ENCODE results near the gene RANBP1.
"Not testable (repeated sequence)": the region's sequence is repeated elsewhere in the genome, so short reads cannot be mapped to it uniquely, and the experiment has no call there.

Gene RANBP1

DNA sequence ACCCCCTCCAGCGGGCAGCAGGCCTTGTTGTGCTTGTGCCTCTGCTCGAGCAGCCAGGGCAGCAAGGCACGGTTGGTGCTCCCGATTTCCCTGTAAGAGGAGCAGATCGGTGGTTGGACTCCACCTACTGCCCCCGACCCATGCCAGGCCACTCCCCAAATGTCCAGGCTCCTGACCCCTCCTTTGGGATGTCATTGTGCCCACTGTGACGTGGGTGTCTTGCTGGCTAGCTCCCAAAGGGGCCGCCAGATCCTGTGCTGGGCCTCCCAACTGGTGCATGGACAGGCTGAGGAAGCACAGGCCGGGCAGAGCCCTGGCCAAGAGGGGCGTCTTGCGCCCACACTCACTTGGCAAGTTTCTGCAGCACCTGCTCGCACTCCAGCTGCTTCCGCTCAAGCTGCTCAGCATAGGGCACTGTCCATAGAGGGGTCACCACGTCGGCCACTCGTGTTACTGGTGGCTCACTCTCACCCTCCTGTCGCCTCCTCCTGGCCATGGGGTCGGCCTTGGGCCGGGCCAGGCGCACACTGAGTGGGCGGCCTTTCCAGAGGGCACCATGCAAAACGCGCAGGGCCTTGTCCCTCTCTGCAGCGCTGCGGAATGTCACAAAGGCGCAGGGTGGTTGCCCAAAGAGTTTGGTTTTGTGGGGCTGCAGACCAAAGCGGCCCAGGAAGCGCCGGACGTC is at the start of gene RANBP1:
Gene RANBP1 (plus strand): TSS at position 414 of the 685 bp plus-strand sequence. CDS start 81 bp downstream, at position 495.
- TF ChIP-seq ZNF384 (IDR thresholded peaks at IDR 0.05) (no peak), LEF1 (IDR thresholded peaks at IDR 0.05; ENCODE audit: borderline replicate concordance) (no peak), BHLHE40 (IDR thresholded peaks at IDR 0.05; ENCODE audit: borderline replicate concordance) (no peak), NFRKB (IDR thresholded peaks at IDR 0.05) (no peak), ELF4 (IDR thresholded peaks at IDR 0.05) (no peak), SP1 (IDR thresholded peaks at IDR 0.05) (no peak), FOXK2 (IDR thresholded peaks at IDR 0.05) (no peak), HDGF (IDR thresholded peaks at IDR 0.05; ENCODE audit: borderline replicate concordance) (no peak), ARNT (IDR thresholded peaks at IDR 0.05) (no peak)
- TF ChIP-seq, protein P1, sequence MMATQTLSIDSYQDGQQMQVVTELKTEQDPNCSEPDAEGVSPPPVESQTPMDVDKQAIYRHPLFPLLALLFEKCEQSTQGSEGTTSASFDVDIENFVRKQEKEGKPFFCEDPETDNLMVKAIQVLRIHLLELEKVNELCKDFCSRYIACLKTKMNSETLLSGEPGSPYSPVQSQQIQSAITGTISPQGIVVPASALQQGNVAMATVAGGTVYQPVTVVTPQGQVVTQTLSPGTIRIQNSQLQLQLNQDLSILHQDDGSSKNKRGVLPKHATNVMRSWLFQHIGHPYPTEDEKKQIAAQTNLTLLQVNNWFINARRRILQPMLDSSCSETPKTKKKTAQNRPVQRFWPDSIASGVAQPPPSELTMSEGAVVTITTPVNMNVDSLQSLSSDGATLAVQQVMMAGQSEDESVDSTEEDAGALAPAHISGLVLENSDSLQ (IDR thresholded peaks at IDR 0.05), result no peak
- ChIA-PET CTCF (interaction anchor here (0.6 kb wide), 1 partner anchor 21 kb away, joined by 3 read pairs; no protein-coding TSS in a partner anchor), POLR2A (interaction anchor here (0.6 to 3.1 kb wide), 7 partner anchors 8 to 204 kb away, joined by 3 to 22 read pairs (median 6); partner anchors contain the start of genes DGCR6L and DGCR8)
- DNase-seq (ENCODE audit: extremely low spot score), result no peak

DNA sequence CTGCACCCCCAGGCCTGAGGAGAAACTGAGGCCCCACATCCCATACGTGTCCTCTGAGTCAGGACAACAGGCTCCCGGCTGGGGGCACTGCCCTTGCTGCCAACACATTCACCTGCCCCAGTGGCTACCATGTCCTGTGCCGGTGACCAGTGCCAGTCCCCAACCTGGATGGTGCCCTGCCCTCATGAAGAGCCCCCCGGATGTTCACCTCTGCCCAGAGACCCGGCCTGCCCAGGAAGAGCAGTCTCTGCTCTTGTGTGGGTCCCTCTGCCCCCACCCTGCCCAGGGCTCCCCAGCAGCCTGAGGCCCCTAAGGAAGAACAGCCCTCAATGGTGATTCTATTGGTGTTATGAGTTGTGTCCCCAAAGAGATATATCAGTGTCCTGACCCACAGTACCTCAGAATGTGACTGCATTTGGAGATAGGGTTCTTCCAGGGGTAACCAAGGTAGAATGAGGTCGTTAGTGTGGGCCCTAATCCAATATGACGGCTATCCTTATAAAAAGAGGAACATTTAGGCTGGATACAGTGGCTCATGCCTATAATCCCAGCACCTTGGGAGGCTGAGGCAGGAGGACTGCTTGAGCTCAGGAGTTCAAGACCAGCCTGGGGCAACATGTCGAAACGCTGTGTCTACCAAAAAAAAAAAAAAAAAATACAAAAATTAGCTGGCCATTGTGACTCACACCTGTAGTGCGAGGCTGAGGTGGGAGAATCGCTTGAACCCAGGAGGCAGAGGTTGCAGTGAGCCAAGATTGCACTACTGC is 49.1 kb upstream of the RANBP1 start:
- ChIA-PET CTCF (interaction anchor here (0.6 kb wide), 1 partner anchor 25 kb away, joined by 6 read pairs; no protein-coding TSS in a partner anchor), POLR2A (interaction anchor here (4.4 kb wide), 1 partner anchor 12 kb away, joined by 22 read pairs; the partner anchor contains the start of gene DGCR8)
- no peak for DNase-seq (ENCODE audit: extremely low spot score)
- TF ChIP-seq LEF1 (IDR thresholded peaks at IDR 0.05; ENCODE audit: borderline replicate concordance), result no peak

DNA sequence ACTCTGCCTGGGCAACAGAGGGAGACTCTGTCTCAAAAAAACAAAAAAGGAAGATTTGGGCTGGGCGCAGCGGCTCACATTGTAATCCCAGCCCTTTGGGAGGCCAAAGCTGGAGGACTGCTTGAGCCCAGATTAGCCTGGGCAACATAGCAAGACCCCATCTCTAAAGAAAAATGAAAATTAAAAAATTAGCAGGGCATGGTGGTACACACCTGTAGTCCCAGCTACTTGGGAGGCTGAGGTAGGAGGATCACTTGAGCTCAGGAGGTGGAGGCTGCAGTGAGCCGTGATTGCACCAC is 48.6 kb upstream of the RANBP1 start:
- CTCF ChIA-PET; DNase-seq (ENCODE audit: extremely low spot score): not testable (repeated sequence)
- POLR2A ChIA-PET, result interaction anchor here (4.4 kb wide), 1 partner anchor 12 kb away, joined by 22 read pairs; the partner anchor contains the start of gene DGCR8

DNA sequence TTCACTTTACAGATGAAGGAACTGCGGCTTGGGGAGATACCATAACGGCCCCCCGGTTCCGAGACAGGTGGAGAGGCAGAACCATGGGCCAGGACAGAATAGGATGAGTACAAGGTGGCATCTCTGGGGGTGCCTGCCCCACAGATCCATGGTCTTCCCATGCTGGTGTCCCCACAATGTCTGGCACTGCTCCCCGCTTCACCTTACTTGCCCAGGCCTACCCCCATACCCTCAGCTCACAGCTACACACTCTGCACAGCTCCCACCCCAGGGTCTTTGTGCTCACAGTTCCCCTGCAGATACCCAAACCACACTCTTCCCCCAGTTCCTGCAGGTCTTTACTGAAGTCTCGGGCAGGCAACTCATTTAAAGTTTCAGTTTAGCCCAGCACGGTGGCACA is 47.3 kb upstream of the RANBP1 start:
- CTCF ChIA-PET, result interaction anchor here (0.7 kb wide), 1 partner anchor 307 kb away, joined by 3 read pairs; no protein-coding TSS in a partner anchor
- TF ChIP-seq LEF1 (IDR thresholded peaks at IDR 0.05; ENCODE audit: borderline replicate concordance) (no peak), FOXM1 (IDR thresholded peaks at IDR 0.05; ENCODE audit: borderline replicate concordance) (no peak), FOXK2 (IDR thresholded peaks at IDR 0.05) (no peak), TARDBP (IDR thresholded peaks at IDR 0.05) (no peak), HDGF (IDR thresholded peaks at IDR 0.05; ENCODE audit: borderline replicate concordance) (no peak), BHLHE40 (IDR thresholded peaks at IDR 0.05; ENCODE audit: borderline replicate concordance) (no peak), SUZ12 (IDR thresholded peaks at IDR 0.05) (no peak), L3MBTL2 (conservative IDR thresholded peaks at IDR 0.05) (no peak), ZNF384 (IDR thresholded peaks at IDR 0.05) (no peak), FOXA1 (IDR thresholded peaks at IDR 0.05) (no peak), CTBP1 (IDR thresholded peaks at IDR 0.05; ENCODE audit: borderline replicate concordance) (no peak), SP1 (IDR thresholded peaks at IDR 0.05) (no peak), ELF4 (IDR thresholded peaks at IDR 0.05) (no peak), ARNT (IDR thresholded peaks at IDR 0.05) (no peak), NFRKB (IDR thresholded peaks at IDR 0.05) (no peak)
- TF ChIP-seq, protein P1 (IDR thresholded peaks at IDR 0.05), result no peak
- POLR2A ChIA-PET, result interaction anchor here (4.4 kb wide), 1 partner anchor 11 kb away, joined by 22 read pairs; the partner anchor contains the start of gene DGCR8
- no peak for DNase-seq (ENCODE audit: extremely low spot score)

DNA sequence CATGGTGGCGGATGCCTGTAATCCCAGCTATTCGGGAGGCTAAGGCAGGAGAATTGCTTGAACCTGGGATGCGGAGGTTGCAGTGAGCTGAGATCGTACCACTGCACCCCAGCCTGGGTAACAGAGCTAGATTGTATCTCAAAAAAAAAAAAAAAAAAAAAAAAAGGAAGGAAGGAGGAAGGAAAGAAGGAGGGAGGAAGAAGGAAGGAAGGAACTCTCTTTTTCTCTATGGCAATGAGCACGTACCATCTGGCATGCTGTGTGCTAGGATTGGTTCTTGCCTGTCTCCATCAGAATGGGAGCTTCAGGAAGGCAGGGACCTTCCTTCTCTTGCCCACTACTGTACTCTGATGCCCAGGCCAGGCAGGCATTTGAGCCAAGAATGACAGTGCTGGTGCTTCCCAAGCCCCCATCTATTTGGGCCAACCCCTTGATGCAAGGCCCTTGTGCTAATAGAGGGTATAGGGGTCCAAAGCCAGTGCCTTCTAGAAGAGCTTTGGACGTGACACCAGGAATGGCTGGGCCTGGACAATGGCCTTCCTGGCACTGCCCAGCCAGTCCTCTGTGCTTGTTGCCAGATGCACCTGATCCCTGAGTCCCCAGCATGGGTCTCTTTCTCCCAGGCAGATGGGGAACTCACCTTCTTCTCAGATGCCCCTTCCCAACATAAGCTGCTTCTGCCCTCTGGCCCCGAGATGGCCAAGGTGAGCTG is 46.4 kb upstream of the RANBP1 start:
- no peak for DNase-seq (ENCODE audit: extremely low spot score)
- ChIA-PET CTCF (interaction anchor here (0.7 kb wide), 1 partner anchor 308 kb away, joined by 3 read pairs; no protein-coding TSS in a partner anchor), POLR2A (interaction anchor here (4.4 kb wide), 1 partner anchor 10 kb away, joined by 22 read pairs; the partner anchor contains the start of gene DGCR8)
- TF ChIP-seq NFRKB (IDR thresholded peaks at IDR 0.05) (no peak), FOXA1 (IDR thresholded peaks at IDR 0.05) (no peak), ARNT (IDR thresholded peaks at IDR 0.05) (no peak), CTBP1 (IDR thresholded peaks at IDR 0.05; ENCODE audit: borderline replicate concordance) (no peak), FOXK2 (IDR thresholded peaks at IDR 0.05) (no peak), LEF1 (IDR thresholded peaks at IDR 0.05; ENCODE audit: borderline replicate concordance) (no peak), ZNF384 (IDR thresholded peaks at IDR 0.05) (no peak), SUZ12 (IDR thresholded peaks at IDR 0.05) (no peak), ELF4 (IDR thresholded peaks at IDR 0.05) (no peak)
- TF ChIP-seq, protein P1 (IDR thresholded peaks at IDR 0.05), result no peak

Measured in HEK293T (cell line).